HG02571 (cell line): ENCODE measurements around the gene SLC16A4.

ENCODE experiments used
- ATAC-seq: cut with Tn5 transposase; IDR thresholded peaks from one replicate; pipeline ENCODE4 v1.9.1; 2021; ENCODE audit warnings: mild to moderate bottlenecking, moderate library complexity; ENCODE audit not compliant: unreplicated experiment

Gene SLC16A4

DNA sequence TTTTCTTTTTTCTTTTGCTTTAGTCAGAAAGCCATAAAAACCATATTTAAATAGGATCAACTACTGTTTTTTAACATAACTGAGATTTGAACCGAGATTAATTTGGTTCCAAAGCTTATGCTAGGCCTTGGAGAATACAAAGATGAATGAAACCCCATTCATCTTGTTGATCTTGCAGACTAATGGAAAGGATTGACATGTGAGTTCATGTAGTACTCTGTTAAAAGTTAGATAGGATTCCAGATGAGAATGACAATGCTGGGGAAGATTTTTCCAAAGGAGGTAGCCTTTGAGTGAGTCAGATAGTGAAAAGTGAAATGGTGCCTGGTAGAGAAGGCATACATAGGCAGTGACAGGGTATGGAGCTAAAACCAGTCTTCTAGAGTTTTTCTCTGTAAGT is 29.0 kb downstream of the SLC16A4 start:
- no peak for ATAC-seq

DNA sequence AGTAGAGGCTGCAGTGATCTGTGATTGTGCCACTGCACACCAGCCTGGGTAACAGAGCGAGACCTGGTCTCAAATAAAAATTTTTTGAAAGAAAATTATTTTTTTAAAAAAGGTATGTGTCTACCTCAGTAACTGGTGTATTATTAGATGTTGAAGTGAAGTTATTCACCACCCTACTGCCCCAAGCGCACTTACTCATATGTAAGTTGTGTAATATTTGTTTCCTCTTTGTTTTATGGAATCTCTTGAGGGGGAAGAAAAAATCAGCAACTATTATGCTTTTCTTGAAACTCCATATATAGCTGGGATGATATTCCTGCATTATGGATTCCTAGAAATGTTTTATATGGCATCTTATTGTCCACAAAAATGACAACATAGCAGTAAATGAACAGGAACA is 30.4 kb downstream of the SLC16A4 start:
- no peak for ATAC-seq

DNA sequence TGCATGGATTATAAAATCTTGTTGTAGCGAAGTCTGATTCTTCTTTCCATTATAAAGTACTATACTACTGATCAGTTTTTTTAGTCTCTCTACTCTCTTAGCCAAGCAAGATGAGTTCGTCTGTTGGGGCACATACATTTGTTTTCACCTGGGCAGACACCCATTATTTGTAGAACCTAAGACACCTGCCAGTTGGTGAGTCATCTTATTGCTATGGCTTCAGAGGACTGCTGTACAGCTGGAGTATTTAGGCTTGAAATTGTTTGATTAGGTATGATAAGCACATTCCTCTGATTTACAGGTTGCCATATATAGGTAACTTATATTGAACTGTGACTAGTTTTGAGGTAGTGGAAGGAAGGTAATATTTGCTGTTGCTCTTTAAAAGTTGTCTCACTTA is 34.4 kb downstream of the SLC16A4 start:
- no peak for ATAC-seq

DNA sequence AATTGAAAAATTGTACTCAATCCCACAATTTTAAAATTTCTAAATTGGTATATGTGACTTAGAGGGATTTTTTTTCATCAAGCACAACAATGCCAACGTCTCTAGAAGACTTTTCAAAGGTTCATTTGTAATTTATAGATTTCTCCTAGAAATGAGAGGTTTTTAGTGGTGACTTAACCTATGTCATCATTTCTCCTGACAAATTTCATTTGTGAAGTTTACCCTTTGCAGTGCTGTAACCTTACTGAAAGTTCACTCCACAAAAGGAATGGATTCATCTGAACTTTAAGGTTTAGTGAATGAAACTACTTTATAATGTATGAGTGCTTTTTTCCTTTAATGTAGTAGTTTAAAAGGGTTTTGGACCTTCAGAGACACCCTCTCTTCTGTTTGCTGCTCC is 35.5 kb downstream of the SLC16A4 start:
- no peak for ATAC-seq

DNA sequence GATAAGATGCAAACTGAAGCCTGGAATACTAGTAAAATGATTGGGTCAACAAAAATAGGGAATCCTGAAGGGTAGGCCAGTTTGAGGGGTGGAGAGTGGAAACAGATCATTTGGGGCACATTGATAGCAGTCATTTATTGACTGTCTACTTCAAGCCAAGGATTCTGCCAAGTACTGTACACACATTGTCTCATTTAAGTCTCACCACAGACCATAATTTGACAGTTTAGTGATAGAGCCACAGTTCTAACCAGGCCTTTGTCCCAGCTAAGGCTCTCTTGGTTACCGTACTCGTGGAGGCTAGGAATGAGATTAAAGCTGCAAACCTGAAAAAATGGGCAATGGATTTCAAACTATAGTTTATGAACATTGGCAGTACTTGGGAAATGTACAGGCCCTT is 40.5 kb downstream of the SLC16A4 start:
- no peak for ATAC-seq

DNA sequence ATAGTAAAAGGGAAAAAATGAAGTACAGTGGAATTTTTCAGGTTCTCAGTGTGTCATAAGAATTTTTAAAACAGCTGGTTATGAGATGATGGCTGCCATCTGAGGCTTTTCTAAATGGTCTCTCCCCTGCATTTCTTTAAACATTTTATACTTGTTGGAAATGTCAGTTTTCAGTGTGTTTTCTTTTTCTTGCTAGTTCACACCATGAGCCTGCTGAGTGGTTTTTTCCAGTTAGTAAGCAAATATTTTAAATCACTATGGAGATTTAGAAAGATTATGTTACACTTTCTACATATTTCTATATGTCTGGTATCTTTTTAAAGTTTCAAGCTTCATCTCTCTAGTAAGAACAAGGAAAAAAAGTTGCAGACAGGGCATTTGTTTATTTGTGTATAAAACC is 42.1 kb downstream of the SLC16A4 start:
- no peak for ATAC-seq

DNA sequence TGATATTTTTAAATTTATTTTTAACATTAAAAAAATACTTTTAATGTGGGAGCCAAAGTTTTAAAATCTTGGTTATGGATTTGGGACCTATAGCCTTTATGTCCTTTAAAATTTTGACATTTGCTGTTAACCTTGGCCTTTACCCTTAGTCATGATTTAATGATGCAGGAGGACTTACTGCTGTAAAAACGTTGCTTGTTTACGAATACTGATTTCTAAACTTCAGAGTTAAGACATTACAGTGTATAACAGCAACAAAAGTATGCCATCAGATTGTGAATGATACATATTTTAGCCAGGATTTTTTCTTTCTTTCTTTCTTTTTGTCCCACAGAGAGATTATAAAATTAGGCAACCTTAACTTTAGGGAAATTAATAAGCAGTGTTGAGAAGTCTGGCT is 42.8 kb downstream of the SLC16A4 start:
- ATAC-seq, result no peak

DNA sequence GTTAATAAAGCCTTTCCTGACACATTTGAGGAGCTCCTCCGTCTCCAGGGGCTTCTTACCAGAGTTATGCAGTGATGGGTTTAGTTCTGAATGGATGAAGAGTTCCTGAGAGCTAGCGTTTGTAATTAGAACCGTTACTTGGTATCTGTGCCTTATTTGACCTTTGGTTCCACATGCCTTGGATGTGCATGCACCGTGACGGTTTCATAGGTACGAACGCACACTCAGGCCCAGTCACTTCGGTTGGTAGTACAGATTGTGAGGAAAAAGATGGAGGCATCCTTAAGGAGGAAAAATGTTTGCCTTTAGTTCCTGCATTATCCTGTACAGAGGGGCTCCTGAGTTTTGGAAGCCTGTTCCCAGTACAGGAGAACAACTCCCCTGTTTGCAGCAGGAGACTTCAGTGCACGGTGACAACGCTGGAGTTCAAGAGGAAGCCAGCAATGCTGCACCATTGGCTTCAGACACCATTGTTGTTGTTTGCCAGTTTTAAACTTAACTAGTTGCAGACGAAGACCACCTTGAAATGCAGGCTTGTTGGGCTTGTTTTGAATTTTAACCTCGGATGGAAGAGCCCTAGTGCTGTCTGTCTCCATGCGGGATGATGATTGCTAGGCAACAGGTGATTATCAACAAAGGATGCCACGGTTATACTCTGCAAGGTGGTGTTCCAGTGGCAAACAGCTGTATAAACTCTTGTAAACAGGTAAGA is 43.5 kb downstream of the SLC16A4 start:
- ATAC-seq, result no peak

DNA sequence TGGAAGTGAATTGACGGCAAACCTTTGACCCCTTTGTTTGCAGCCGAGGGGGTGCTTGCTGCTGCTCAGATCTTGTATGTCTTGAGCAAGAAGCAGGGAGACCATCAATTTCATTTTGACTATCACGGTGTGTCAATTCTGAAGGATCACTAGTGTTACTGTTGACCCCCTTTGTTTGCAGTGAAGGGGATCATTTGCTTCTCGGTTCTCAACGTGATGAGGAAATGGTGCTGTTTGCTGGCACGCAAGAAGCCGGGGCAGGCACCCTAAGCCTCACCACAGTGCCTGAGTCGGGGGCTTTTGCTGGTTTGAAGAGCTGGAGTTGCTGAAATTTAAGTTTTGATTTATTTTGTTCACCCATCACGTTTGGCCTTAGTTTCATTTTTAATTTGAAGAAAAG is 44.1 kb downstream of the SLC16A4 start:
- ATAC-seq, result no peak

DNA sequence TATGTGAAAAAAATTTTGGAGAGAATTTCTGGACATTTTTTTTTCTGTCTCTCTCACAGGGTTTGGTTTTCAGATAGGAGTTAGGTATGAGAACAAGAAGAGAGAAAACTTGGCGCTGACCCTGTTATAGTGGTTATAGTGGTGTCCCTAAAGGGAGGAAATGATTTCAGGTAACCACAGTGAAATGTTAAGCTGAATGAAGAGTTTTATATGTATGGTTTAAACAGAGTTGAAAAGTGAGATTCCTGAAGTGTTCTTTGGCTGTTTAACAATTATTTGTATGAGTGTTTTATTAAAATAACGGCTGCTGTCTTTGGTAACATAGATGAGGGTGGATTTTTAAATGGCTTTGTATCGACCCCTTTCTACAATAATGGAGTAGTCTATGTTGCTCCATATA is 45.3 kb downstream of the SLC16A4 start:
- ATAC-seq, result no peak

DNA sequence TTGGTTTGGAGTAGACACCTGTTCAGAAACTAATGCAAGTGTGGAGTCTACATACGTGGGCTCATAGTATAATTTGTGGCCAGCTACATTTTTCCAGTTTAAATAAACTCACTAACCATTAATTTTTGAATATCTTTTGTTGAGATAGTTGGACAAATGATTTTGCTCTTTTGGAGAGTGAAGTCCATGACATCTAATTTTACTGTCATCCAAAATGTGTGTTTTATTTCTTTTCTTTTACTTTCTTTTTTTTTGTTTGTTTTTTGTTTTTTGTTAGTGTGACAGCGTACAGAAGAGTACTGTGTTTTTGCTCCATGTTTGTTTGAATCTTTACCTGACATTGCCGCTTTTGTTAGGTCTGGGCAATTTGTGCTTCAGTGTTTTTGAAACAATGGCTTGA is 46.7 kb downstream of the SLC16A4 start:
- no peak for ATAC-seq

DNA sequence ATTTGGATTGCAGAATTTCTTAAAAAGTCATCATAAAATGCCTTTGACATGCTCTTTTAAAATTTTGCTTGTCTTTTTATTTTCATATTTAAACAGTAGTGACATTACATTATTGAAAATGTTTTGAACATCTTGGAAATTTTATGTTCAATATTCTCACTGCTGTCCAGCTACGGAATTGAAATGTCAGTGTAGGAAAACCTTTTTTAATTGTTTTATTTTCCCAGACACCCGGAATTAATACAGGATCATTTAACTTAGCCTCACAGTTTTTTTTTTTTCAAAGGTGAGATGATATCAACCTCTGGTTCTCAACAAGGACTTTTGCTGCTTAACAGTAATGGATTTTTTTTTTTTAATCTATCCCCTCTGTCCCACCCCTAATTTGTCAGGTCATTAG is 47.6 kb downstream of the SLC16A4 start:
- no peak for ATAC-seq

DNA sequence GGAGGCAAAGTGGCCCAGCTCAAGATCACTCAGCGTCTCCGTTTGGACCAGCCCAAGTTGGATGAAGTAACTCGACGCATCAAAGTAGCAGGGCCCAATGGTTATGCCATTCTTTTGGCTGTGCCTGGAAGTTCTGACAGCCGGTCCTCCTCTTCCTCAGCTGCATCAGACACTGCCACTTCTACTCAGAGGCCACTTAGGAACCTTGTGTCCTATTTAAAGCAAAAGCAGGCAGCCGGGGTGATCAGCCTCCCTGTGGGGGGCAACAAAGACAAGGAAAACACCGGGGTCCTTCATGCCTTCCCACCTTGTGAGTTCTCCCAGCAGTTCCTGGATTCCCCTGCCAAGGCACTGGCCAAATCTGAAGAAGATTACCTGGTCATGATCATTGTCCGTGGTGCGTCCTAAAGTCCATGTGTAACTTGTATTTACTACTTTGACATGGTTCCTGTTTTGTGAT is 48.9 kb downstream of the SLC16A4 start:
- ATAC-seq, result no peak

DNA sequence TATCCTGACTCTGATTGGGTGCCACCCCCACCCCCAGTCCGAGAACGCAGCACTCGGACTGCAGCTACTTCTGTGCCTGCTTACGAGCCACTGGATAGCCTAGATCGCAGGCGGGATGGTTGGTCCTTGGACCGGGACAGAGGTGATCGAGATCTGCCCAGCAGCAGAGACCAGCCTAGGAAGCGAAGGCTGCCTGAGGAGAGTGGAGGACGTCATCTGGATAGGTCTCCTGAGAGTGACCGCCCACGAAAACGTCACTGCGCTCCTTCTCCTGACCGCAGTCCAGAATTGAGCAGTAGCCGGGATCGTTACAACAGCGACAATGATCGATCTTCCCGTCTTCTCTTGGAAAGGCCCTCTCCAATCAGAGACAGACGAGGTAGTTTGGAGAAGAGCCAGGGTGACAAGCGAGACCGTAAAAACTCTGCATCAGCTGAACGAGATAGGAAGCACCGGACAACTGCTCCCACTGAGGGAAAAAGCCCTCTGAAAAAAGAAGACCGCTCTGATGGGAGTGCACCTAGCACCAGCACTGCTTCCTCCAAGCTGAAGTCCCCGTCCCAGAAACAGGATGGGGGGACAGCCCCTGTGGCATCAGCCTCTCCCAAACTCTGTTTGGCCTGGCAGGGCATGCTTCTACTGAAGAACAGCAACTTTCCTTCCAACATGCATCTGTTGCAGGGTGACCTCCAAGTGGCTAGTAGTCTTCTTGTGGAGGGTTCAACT is 49.5 kb downstream of the SLC16A4 start:
- no peak for ATAC-seq

DNA sequence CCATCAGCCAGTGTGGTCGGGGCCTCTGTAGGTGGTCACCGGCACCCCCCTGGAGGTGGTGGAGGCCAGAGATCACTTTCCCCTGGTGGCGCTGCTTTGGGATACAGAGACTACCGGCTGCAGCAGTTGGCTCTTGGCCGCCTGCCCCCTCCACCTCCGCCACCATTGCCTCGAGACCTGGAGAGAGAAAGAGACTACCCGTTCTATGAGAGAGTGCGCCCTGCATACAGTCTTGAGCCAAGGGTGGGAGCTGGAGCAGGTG is 50.7 kb downstream of the SLC16A4 start:
- ATAC-seq, result no peak

DNA sequence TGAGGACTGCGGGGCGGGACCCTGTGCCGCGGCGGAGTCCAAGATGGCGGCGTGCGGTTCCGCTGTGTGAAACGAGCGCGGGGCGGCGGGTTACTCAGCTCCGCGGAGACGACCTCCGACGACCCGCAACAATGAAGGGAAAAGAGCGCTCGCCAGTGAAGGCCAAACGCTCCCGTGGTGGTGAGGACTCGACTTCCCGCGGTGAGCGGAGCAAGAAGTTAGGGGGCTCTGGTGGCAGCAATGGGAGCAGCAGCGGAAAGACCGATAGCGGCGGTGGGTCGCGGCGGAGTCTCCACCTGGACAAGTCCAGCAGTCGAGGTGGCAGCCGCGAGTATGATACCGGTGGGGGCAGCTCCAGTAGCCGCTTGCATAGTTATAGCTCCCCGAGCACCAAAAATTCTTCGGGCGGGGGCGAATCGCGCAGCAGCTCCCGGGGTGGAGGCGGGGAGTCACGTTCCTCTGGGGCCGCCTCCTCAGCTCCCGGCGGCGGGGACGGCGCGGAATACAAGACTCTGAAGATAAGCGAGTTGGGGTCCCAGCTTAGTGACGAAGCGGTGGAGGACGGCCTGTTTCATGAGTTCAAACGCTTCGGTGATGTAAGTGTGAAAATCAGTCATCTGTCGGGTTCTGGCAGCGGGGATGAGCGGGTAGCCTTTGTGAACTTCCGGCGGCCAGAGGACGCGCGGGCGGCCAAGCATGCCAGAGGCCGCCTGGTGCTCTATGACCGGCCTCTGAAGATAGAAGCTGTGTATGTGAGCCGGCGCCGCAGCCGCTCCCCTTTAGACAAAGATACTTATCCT is 51.2 kb downstream of the SLC16A4 start:
- peak; percentile 1 for ATAC-seq

DNA sequence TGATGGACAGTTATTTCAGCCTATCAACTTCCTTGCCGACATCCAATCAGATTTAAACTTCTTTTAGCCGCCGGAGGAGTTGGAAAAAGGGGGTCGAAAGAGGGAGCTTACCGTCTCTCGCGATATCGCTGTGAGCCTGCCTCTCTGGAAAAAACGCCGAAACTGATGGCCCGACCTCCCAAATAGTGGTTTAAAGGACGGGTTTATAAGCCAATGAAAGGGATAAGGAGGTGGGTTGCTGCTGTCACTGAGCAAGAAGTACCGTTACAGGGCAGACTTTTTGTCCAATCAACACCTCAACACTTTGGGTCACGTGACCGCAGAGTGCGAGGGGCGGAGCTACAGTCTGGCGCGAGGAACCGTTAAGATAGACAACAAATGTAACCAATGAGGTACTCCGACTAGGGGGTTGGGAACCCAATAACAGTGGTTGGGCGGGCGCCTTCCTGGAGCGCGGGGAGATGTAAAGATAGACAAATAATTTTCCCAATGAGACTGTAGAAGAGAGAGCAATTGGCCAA is 51.9 kb downstream of the SLC16A4 start, which contains the start of gene RBM15:
Gene RBM15 (plus strand): TSS at position 492 of the 521 bp plus-strand sequence. CDS start 29 bp downstream, at position 521.
- ATAC-seq, result peak; percentile 66

DNA sequence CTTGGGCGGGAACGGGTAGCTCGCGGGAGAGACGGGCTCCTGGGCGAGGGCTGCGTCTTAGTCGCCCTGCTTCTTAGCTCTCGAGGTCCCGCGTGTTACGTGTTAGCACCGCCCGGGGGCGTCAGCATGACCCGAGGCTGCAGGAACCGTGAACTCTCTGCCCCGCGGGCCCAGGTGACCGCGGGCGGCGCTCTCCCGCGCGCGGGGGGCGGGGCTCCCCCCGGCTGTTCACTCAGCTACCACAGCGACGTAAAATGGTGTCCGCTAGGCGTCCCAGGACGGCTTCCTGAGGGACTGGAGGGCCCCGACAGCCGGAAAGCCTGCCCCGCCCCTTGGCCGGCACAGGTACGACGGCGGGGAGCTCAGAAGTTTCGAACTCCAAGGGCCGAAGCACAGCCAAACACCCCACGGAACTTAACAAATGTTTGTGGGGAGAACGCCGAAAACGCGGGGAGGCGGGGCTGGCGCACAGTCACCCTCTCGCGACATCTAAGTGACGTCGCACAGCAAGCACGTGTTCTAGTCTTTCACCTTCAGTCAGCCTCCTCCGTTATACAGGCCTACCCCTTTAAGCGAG is 52.4 kb downstream of the SLC16A4 start:
- peak; percentile 64 for ATAC-seq

DNA sequence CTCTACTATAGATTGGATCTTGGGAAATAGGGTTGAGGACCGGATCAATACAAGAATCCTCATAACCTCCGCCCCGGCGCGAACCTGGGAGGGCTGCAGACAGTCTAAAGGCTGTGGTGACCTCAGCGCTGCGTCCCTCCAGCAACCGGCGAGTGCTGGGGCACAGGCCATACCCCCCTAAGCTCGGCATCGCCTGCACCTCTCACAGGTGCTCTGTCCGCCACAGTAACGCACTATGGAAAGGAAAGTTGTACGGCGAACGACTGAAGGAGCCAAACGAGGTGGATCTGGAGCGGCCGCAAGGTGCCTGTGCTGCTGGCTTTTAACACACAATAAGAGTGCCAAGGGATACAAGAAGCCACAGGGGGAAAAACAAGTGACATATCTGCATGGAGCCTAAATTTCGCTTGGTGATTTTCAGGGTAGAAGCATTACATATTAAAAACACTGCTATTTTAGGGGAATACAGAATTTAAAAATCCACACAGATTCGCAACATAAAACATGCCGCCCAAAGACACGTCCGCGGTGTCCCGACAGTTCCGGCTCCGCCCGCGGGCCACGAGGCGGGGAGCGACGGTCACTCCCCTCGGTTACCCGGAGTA is 53.0 kb downstream of the SLC16A4 start:
- ATAC-seq, result no peak

DNA sequence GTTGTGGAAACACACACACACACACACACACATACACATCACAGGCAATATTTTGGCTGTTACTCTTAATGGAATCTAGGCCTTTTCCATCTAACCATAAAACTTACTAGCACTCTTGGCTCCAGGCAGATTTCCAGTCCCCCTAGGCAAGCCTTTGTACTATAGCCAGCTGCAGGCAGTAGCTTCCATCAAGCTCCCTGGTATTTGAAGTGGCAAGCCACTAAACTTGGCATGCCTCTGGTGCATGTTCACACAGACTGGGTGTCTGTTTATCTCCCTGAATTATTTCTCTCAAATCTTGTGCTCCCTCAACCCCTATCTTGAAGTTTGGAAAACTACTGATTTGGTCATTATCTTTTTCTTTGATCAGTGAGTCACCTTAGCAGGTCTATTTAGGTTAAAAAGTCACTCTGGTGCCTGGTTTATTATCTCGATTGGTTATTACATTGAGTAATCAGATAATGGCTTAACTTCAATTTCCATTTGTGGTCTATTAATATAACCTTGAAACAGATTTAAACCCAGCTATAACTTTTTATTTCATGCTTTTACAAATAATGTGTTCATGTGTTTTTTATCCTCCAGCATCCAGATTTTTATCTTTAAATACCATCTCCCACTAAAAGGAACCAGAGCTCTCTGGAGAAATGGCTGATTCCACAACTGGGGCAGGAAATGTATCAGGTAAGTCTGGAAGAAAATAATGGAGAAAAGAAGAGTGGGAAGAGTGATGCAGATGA is 54.4 kb downstream of the SLC16A4 start:
- no peak for ATAC-seq
